ENCODE measurements around the gene SOCS6.

SOCS6 gene

GRCh38 chr18:70331456-70332097 is 42.7 kb downstream of the SOCS6 start:
- no peak for DNase-seq (ENCODE audit: low read depth)
- TF ChIP-seq CTCF (IDR thresholded peaks at IDR 0.05; ENCODE audit: insufficient read depth, low read depth, low read length, missing control alignments): no peak
- no peak overlapping the region for H3K4me3 ChIP-seq (ENCODE audit: low read length)

- TF ChIP-seq CTCF (IDR thresholded peaks at IDR 0.05; ENCODE audit: insufficient read depth, low read depth, low read length, missing control alignments): no peak
- peak; percentile 77 for DNase-seq (ENCODE audit: low read depth)
- H3K4me3 ChIP-seq (ENCODE audit: low read length): no peak overlapping the region
Observed at GRCh38 chr18:70332694-70333093, 43.8 kb downstream of the SOCS6 start.

- TF ChIP-seq CTCF (IDR thresholded peaks at IDR 0.05; ENCODE audit: insufficient read depth, low read depth, low read length, missing control alignments): no peak
- no peak for DNase-seq (ENCODE audit: low read depth)
- no peak overlapping the region for H3K4me3 ChIP-seq (ENCODE audit: low read length)
Observed at GRCh38 chr18:70333316-70333715, 44.5 kb downstream of the SOCS6 start.

- no peak overlapping the region for H3K4me3 ChIP-seq (ENCODE audit: low read length)
- DNase-seq (ENCODE audit: low read depth): peak; percentile 98
- no peak for TF ChIP-seq CTCF (IDR thresholded peaks at IDR 0.05; ENCODE audit: insufficient read depth, low read depth, low read length, missing control alignments)
Observed at GRCh38 chr18:70333757-70334156, 44.9 kb downstream of the SOCS6 start.

- H3K4me3 ChIP-seq (ENCODE audit: low read length): no peak overlapping the region
- no peak for TF ChIP-seq CTCF (IDR thresholded peaks at IDR 0.05; ENCODE audit: insufficient read depth, low read depth, low read length, missing control alignments)
- DNase-seq (ENCODE audit: low read depth): no peak
Observed at GRCh38 chr18:70334264-70334663, 45.4 kb downstream of the SOCS6 start.

GRCh38 chr18:70334728-70335329 is 46.0 kb downstream of the SOCS6 start:
- TF ChIP-seq CTCF (IDR thresholded peaks at IDR 0.05; ENCODE audit: insufficient read depth, low read depth, low read length, missing control alignments): no peak

More at GRCh38 chr18:70334728-70335329, 46.0 kb downstream of the SOCS6 start:
- H3K4me3 ChIP-seq (ENCODE audit: low read length): no peak overlapping the region
- peak; percentile 90 for DNase-seq (ENCODE audit: low read depth)
